HT1080 (cell line): ENCODE data around the gene AGTR1. TPM values are rescaled to one million over a fixed set of nuclear protein-coding genes. Genes with fewer than 3 reads are reported as not detected.

Experiments used
- DNase-seq: peaks from one replicate; pipeline ENCODE4 v3.0.0-alpha.2; 2015; ENCODE audit warnings: low read depth
- polyA plus RNA-seq, 2 experiments: library from polyadenylated mRNA; depleted of rRNA; stranded (reverse); fragments of >200 nt; gene quantifications; 2 replicates each; pipeline ENCODE4 v1.2.3, GENCODE V29; 2015
- total RNA-seq: library from RNA; depleted of rRNA; stranded (reverse); fragments of >200 nt; shearing (Covaris generic); gene quantifications from 2 replicates; pipeline ENCODE4 v1.2.3, GENCODE V29; 2014; rRNA removed

The AGTR1 gene
- 0.07 TPM in 1 of 2 replicates, not detected in the other for total RNA-seq
- polyA plus RNA-seq (2015; cell fraction: cytosol; rRNA removed): not detected in 2 replicates
- not detected in 2 replicates for polyA plus RNA-seq (2015; cell fraction: nucleus; rRNA removed)

GRCh38 chr3:148697306-148698189 lies at the start of gene AGTR1:
AGTR1 (plus strand) TSS chr3:148697903; CDS start chr3:148741036, 43,133 bp downstream.
- DNase-seq: no peak

GRCh38 chr3:148648685-148649352 lies 48.9 kb upstream of the AGTR1 start:
- peak; percentile 56 for DNase-seq

DNA sequence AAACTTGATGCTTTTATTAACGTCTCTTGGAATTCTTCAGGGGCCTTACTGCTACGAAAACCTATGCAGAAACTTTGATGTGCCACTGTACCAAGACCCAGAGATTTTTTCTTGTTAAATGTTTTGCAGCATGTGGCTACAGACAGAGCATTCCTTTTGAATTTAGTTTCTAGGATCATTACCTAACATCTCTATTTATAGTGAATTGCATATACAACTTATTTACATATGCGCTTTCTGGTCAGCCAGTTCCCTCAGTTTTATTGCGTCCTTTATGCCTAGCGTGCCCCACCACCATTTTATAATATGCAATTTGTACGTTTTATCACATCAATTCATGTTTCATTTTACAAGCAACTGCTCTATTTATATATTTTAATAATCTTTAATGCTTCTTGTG lies 46.2 kb upstream of the AGTR1 start:
- DNase-seq: no peak

- no peak for DNase-seq
These were observed 43.3 kb upstream of the AGTR1 start for GRCh38 chr3:148654433-148654832.

DNA sequence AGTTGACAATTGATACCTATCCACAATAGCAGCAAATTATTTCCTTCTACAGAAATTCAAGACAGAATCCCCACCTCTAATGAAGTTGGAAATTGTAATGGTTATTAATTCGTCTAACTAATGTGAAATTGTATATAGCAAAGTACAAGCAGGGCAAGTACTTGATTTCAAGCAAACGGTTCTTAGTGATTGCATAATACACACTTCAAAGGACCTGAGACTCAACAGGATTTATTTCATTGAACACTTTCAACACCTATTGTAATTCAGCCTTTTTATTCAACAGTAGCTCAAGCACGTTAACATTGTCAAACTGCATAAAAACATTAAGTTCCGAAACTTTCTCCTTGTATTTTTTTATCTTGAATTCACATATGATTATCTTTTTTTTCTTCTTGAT lies 40.2 kb upstream of the AGTR1 start:
- no peak for DNase-seq

GRCh38 chr3:148659512-148659911 lies 38.2 kb upstream of the AGTR1 start:
- no peak for DNase-seq

DNA sequence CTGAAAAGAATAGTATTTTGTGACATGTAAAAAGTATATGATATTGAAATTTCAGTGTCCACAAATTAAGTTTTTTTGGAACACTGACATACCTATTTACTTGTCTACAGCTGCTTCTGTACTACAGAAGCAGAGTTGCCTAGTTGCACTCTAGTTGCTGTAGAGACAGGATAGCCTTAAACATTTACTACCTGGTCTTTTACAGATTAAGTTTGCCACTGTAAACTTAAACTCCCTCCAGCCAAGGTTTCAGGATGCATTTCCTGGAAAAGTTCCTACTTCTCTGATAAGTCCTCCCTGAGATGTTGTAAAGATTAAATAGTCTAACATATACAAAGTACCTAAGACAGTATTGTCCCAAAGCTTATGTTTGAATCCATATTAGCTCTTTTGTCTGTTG lies 17.4 kb upstream of the AGTR1 start:
- no peak for DNase-seq

GRCh38 chr3:148681080-148681479 lies 16.6 kb upstream of the AGTR1 start:
- peak; percentile 77 for DNase-seq

DNA sequence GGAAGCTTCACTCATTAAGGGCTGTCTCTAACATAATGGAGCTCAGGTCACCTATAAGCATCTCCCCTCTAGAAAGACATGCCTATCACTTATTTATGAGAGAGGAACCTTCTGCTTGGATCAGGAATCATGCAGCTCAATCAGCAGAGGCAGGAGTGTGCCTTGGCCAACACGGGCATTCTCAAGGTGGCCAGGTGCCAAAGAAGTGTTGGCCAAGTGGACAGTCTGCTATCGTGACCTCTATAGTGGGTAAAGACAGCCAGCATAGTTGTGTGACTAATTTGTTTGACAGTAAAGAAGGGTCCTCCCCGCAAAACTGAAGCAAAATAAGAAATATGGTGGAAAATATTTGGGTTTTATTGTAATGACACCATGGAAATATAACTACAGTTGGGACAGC lies 14.7 kb upstream of the AGTR1 start:
- no peak for DNase-seq

- DNase-seq: no peak
These were observed 3.6 kb upstream of the AGTR1 start for GRCh38 chr3:148694116-148694515.

DNA sequence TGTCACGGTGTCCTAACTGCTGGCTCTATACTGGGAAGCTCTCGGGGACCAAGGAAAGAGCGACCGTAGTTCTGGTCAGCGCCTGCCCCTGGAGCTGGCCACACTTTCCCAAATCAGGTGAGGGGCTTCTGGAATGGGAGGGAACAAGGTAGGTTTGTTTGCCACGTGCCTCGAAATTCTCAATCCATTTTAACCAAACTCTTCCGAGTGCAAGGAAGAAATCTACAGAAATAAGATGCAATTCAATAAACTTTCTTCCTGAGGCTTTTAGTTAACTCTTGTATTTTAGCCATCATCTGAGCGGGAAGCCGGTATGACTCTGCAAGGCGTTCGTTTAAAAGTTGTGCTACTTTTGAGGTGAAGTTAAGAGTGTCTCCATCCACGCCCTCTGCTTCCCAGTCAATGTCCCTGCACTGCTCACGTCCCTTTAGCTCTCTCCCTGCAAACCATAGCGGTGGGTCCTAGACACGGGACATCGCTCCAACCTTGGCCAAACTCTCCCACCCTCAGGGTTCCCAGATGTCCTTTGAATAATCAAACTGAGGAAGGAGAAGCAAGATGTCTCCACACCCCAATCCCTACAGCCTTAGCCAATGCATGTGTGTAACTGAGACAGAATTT lies 597 bp downstream of the AGTR1 start:
- no peak for DNase-seq

DNA sequence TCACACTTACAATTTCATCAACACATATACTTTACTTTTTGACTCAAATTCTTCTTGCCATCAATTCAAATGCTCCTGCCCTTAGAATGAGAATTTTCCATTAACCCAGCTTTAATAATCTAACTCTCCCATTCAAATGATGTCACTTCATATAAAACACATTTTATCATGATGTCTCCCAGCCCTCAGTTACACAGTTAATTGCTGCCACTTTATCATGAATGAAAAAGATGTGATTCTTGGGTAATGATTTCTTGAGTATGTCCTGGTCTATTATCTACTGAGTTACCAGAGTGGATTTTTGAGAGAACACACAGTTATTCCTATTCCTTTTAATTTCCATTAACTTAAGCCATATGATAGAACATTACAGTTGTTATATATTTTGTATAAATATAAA lies 7.6 kb downstream of the AGTR1 start:
- DNase-seq: no peak

- DNase-seq: peak; percentile 75
These were observed 10.1 kb downstream of the AGTR1 start for GRCh38 chr3:148707601-148708380.

DNA sequence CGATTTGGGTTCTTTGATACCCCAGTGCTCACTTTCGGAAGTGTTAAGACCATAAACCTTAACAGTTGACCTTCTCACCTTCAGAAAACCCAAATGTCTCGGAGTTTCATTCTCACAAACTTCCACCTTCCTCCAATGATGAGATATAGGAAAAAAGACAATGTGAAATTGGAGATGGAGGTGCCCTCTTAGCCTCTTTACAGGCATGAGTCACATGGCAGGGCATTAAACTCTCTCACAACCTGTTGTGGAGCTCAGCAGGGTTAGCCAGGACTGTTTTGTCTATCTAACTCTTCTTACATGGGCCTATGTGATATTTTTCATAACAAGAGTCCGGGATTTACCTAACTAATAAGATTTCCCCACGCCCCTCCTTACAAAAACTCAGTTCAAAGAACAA lies 10.7 kb downstream of the AGTR1 start:
- no peak for DNase-seq

GRCh38 chr3:148709560-148710253 lies 12.0 kb downstream of the AGTR1 start:
- DNase-seq: no peak

DNA sequence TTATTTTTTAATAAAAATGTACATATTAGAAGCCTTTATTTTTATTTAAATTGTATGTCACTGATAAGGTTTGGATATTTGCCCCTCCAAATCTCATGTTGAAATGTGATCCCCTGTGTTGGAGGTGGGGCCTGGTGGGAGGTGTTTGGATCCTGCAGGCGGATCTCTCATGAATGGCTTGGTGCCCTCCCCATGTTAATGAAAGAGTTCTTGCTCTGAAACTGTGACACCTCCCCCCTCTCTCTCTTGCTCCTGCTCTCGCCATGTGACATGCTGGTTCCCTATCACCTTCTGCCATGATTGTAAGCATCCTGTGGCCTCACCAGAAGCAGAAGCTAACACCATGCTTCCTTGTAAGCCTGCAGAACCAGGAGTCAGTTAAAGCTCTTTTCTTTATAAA lies 13.0 kb downstream of the AGTR1 start:
- no peak for DNase-seq

- peak; percentile 49 for DNase-seq
These were observed 14.4 kb downstream of the AGTR1 start for GRCh38 chr3:148711981-148712666.

- DNase-seq: peak; percentile 25
These were observed 16.8 kb downstream of the AGTR1 start for GRCh38 chr3:148714521-148714920.

- no peak for DNase-seq
These were observed 19.0 kb downstream of the AGTR1 start for GRCh38 chr3:148716657-148717056.
